GM12892 (cell line): Measurements from ENCODE around the gene DEFB124.

ENCODE experiments used
- POLR2A ChIP-seq: IDR thresholded peaks from 2 replicates; pipeline ENCODE4 v1.6.1; 2011; ENCODE audit warnings: low read depth, low read length, control low read depth
- POLR2AphosphoS5 ChIP-seq: IDR thresholded peaks from 2 replicates; pipeline ENCODE4 v1.6.1; 2011; ENCODE audit warnings: low read depth, low read length, control low read depth
- TAF1 ChIP-seq: IDR thresholded peaks from 2 replicates; pipeline ENCODE4 v1.6.1; 2011; ENCODE audit warnings: low read depth, mild to moderate bottlenecking, control low read depth, low read length, borderline replicate concordance

GRCh38 chr20:31488115-31488514 is 13.2 kb upstream of the DEFB124 start:
- TF ChIP-seq POLR2AphosphoS5, result no peak
- TF ChIP-seq POLR2A, result no peak
- no peak for TF ChIP-seq TAF1
